Endothelial cell (in vitro differentiated cells): ENCODE results near the gene WNT5B. TPM values are rescaled to one million over a fixed set of nuclear protein-coding genes. Genes with fewer than 3 reads are reported as not detected.

Experiments used
- DNase-seq: peaks from one replicate; pipeline ENCODE4 v3.0.0; 2021; ENCODE audit warnings: low spot score
- H3K27ac Mint-ChIP-seq: one replicate; pipeline ENCODE4 v1.8.0; 2021; ENCODE audit warnings: mixed read lengths, inconsistent platforms; ENCODE audit not compliant: unreplicated experiment
- H3K27me3 Mint-ChIP-seq: one replicate; pipeline ENCODE4 v1.8.0; 2021; ENCODE audit warnings: mild to moderate bottlenecking, moderate library complexity, mixed read lengths, inconsistent platforms; ENCODE audit not compliant: unreplicated experiment
- H3K36me3 Mint-ChIP-seq: one replicate; pipeline ENCODE4 v1.8.0; 2021; ENCODE audit warnings: mild to moderate bottlenecking, low read depth, mixed read lengths, inconsistent platforms; ENCODE audit not compliant: unreplicated experiment
- H3K4me1 Mint-ChIP-seq: one replicate; pipeline ENCODE4 v1.8.0; 2021; ENCODE audit warnings: mild to moderate bottlenecking, mixed read lengths, inconsistent platforms; ENCODE audit not compliant: unreplicated experiment
- H3K4me3 Mint-ChIP-seq: one replicate; pipeline ENCODE4 v1.8.0; 2021; ENCODE audit warnings: mild to moderate bottlenecking, mixed read lengths, inconsistent platforms; ENCODE audit not compliant: unreplicated experiment
- H3K9me3 Mint-ChIP-seq: one replicate; pipeline ENCODE4 v1.8.0; 2021; ENCODE audit warnings: mixed read lengths, inconsistent platforms; ENCODE audit not compliant: unreplicated experiment
- long read RNA-seq: library from polyadenylated mRNA; unstranded; transcript quantifications from one replicate; pipeline ENCODE4 v2.0.0, GENCODE V29; 2020; ENCODE audit not compliant: unreplicated experiment
- total RNA-seq: library from RNA; stranded (reverse); fragmentation: NEBNext Ultra II Directional; extraction: Animal tissue kit (Norgen Biotek cat#: 25700); gene quantifications from one replicate; pipeline ENCODE4 v1.2.1, GENCODE V29; 2021; ENCODE audit not compliant: unreplicated experiment
- TF ChIP-seq, protein P1 (sequence below): fragments of 200-600 bp; sonication (generic); IDR thresholded peaks from one replicate; pipeline ENCODE4 v1.5.0; 2021; ENCODE audit warnings: antibody characterized with exemption; ENCODE audit not compliant: unreplicated experiment

The WNT5B gene
- total RNA-seq, result 7.5 TPM
- long read RNA-seq, partial matches to known transcripts, result 0 of 4 reads
- long read RNA-seq, other reads (novel, unspliced or antisense), result 3 of 4 reads

DNA sequence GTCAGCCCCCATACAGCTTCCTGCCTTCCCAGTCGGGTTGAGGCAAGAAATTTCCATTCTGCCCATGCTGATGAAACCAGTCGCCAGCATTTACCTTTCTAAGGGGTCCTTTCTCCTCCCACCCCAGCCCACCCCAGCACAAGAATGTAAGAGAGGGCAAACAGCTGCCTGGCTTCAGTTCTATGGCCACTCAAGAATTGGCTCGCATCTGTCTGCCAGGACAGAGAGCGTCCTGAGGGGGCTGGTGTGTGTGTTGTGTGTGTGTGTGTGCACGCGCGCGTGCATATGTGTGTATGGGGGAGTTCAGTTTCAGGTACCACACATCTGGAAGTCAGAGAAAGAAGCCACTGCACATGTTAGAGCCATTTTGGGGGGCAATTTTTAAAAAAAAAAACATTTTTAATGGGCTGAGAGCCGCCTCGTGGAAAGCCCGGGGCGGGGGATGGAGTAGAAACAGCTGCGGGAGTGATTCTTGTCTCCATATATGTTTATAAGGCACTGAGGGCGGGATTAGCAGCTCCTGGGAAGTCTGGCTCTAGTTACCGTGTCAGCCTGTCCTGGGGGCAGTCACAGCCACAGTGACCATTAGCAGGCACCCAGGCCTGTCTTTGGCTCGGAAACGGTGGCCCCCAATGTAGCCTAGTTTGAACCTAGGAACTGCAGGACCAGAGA lies at the start of gene WNT5B:
Gene WNT5B, plus strand, starts transcription at position 566 of the 672 bp plus-strand sequence. CDS start 2,124 bp downstream, outside the sequence.
- Mint-ChIP-seq H3K4me1 (peaks cover 25% of the 10 kb centered on the region), H3K9me3 (no peaks in the 10 kb centered on the region), H3K27ac (no peak within 1 kb of the TSS), H3K4me3 (peak within 1 kb of the TSS; percentile 81), H3K36me3 (no peaks in the 10 kb centered on the region), H3K27me3 (peaks cover 18% of the 10 kb centered on the region)
- DNase-seq, result no peak
- TF ChIP-seq, protein P1, sequence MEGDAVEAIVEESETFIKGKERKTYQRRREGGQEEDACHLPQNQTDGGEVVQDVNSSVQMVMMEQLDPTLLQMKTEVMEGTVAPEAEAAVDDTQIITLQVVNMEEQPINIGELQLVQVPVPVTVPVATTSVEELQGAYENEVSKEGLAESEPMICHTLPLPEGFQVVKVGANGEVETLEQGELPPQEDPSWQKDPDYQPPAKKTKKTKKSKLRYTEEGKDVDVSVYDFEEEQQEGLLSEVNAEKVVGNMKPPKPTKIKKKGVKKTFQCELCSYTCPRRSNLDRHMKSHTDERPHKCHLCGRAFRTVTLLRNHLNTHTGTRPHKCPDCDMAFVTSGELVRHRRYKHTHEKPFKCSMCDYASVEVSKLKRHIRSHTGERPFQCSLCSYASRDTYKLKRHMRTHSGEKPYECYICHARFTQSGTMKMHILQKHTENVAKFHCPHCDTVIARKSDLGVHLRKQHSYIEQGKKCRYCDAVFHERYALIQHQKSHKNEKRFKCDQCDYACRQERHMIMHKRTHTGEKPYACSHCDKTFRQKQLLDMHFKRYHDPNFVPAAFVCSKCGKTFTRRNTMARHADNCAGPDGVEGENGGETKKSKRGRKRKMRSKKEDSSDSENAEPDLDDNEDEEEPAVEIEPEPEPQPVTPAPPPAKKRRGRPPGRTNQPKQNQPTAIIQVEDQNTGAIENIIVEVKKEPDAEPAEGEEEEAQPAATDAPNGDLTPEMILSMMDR, result no peak

DNA sequence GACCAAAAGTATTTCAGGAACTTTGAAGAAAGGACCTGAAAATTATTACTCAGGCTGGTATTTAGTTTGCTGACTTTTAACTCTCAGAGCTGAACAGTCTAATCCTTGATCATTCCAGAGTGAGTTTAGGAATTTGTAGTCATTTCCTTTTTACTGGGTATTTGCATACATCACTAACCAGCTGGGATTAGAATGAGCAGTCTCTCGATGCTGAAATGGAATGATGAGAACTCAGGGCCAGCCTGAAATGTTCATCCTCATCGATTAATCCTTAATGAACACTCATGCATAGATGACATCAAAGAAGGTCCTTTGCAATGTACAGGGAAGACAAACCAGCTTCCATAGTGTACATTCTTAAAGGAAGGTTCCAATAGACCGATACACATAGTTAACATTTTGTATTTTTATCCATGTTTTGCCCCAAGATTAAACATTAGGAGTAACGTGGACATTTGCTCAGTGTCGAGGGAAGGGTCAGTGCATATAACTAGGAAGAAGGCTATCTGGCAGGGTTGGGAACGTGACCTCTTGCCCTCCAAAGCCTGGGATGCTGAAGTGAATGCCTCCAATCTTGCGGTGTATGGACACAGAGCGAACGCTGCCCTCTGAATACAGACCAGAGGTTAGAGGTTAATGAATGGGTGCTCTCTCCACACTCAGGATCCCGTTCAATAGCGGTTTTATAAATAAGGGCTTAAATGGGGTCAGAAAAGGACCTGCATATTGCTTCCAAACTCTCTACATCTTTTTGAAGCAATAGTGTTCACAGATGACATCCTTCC lies 49.2 kb upstream of the WNT5B start:
- Mint-ChIP-seq H3K9me3 (no peaks in the 10 kb centered on the region), H3K27ac (peak overlapping the region; percentile 8), H3K4me3 (no peak overlapping the region), H3K27me3 (peaks cover 3% of the 10 kb centered on the region), H3K36me3 (no peaks in the 10 kb centered on the region), H3K4me1 (peaks cover 33% of the 10 kb centered on the region)
- no peak for DNase-seq
- TF ChIP-seq, protein P1, result no peak

DNA sequence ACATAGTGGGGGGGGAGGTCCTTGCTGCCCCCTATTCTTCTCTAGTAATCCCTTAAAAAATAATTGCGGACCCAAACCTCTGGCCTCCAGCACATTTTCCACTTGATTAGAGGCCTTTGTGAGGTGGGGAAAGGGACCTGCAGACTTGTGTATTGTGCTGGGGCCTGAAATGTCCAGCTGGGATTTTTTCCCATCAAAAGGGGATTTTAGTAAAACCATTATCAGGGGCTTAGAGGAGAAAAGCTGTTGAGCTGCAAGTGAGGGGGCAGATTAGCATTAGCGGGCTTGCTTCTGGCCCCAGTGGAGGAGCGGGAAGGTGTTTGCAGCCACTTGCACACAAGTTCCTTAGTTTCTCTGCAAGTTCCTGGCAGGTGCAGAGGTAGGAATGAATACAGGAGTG lies 48.5 kb upstream of the WNT5B start:
- Mint-ChIP-seq H3K36me3 (no peaks in the 10 kb centered on the region), H3K9me3 (no peaks in the 10 kb centered on the region), H3K27me3 (peaks cover 3% of the 10 kb centered on the region), H3K27ac (no peak overlapping the region), H3K4me1 (peaks cover 29% of the 10 kb centered on the region), H3K4me3 (no peak overlapping the region)
- DNase-seq, result no peak
- TF ChIP-seq, protein P1, result no peak

DNA sequence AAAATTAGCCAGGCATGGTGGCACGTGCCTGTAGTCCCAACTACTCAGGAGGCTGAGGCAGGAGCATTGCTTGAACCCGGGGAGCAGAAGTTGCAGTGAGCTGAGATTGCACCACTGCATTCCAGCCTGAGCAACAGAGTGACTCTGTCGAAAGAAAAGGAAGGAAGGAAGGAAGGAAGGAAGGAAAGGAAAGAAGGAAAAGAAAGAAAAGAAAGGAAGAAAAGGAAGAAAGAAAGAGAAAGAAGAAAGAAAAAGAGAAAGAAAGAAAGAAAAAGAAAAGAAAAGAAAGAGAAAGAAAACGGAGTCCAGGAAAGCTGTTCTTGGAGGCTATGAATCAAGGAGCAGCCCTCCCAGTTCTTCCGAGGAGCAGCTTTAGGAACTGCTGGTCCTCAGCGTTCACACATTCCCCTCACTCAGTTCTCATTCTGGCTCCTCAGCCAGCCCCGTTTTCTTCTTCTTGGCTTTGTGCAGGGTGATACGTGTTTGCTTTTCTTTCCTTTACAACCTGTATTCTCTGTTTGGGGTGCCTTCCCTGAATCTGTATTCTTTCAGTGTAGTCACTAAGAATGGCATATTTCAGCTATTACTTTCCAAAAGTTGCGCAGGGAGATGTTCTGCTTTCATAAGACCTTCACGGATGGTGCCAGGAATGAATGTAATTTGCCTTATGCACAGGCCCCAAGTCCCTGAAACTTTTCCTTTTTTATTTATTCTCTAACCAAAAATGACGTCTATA lies 46.9 kb upstream of the WNT5B start:
- Mint-ChIP-seq H3K27ac (no peak overlapping the region), H3K4me3 (no peak overlapping the region), H3K27me3 (peaks cover 3% of the 10 kb centered on the region)

More for the DNA sequence above, 46.9 kb upstream of the WNT5B start:
- TF ChIP-seq, protein P1, result no peak
- Mint-ChIP-seq H3K9me3 (no peaks in the 10 kb centered on the region), H3K36me3 (no peaks in the 10 kb centered on the region), H3K4me1 (peaks cover 18% of the 10 kb centered on the region)
- no peak for DNase-seq
